Measurements from ENCODE around the gene CUBN. TPM values are rescaled to one million over a fixed set of nuclear protein-coding genes. Genes with fewer than 3 reads are reported as not detected.
A peak's percentile ranks its signal among the peaks of the same experiment; 100 is the strongest.
"Not testable (repeated sequence)": the region's sequence is repeated elsewhere in the genome, so short reads cannot be mapped to it uniquely, and the experiment has no call there.

Gene CUBN
- total RNA-seq, 1 donor from 2014 or later = 0.32 TPM

GRCh38 chr10:17119845-17120244 lies 9.8 kb downstream of the CUBN start:
- no peaks in the 10 kb centered on the region for H3K36me3 Mint-ChIP-seq (ENCODE audit: unreplicated experiment)
- no peak overlapping the region for H3K27ac Mint-ChIP-seq (ENCODE audit: unreplicated experiment)
- TF ChIP-seq CTCF (IDR thresholded peaks at IDR 0.05; ENCODE audit: partially characterized antibody, unreplicated experiment) = no peak
- no peak for DNase-seq
- no peaks in the 10 kb centered on the region for H3K4me1 Mint-ChIP-seq (ENCODE audit: low read depth, unreplicated experiment)
- H3K4me3 Mint-ChIP-seq (ENCODE audit: unreplicated experiment) = no peak overlapping the region
- no peaks in the 10 kb centered on the region for H3K27me3 Mint-ChIP-seq (ENCODE audit: unreplicated experiment)
- no peaks in the 10 kb centered on the region for H3K9me3 Mint-ChIP-seq (ENCODE audit: unreplicated experiment)

GRCh38 chr10:17116193-17116592 lies 13.4 kb downstream of the CUBN start:
- H3K27ac Mint-ChIP-seq (ENCODE audit: unreplicated experiment) = no peak overlapping the region
- no peaks in the 10 kb centered on the region for H3K36me3 Mint-ChIP-seq (ENCODE audit: unreplicated experiment)
- peaks cover 8% of the 10 kb centered on the region for H3K4me1 Mint-ChIP-seq (ENCODE audit: low read depth, unreplicated experiment)
- H3K9me3 Mint-ChIP-seq (ENCODE audit: unreplicated experiment) = no peaks in the 10 kb centered on the region
- no peak overlapping the region for H3K4me3 Mint-ChIP-seq (ENCODE audit: unreplicated experiment)
- H3K27me3 Mint-ChIP-seq (ENCODE audit: unreplicated experiment) = no peaks in the 10 kb centered on the region
- DNase-seq = no peak
- TF ChIP-seq CTCF (IDR thresholded peaks at IDR 0.05; ENCODE audit: partially characterized antibody, unreplicated experiment) = no peak

- no peaks in the 10 kb centered on the region for H3K36me3 Mint-ChIP-seq (ENCODE audit: unreplicated experiment)
- DNase-seq = no peak
- H3K4me3 Mint-ChIP-seq (ENCODE audit: unreplicated experiment) = no peak overlapping the region
- no peaks in the 10 kb centered on the region for H3K9me3 Mint-ChIP-seq (ENCODE audit: unreplicated experiment)
- H3K27ac Mint-ChIP-seq (ENCODE audit: unreplicated experiment) = no peak overlapping the region
- H3K4me1 Mint-ChIP-seq (ENCODE audit: low read depth, unreplicated experiment) = peaks cover 8% of the 10 kb centered on the region
- no peak for TF ChIP-seq CTCF (IDR thresholded peaks at IDR 0.05; ENCODE audit: partially characterized antibody, unreplicated experiment)
- H3K27me3 Mint-ChIP-seq (ENCODE audit: unreplicated experiment) = no peaks in the 10 kb centered on the region
Measured at GRCh38 chr10:17115683-17116082, 13.9 kb downstream of the CUBN start.

GRCh38 chr10:17114878-17115444 lies 14.7 kb downstream of the CUBN start:
- not testable (repeated sequence) for H3K27ac Mint-ChIP-seq (ENCODE audit: unreplicated experiment); H3K4me1 Mint-ChIP-seq (ENCODE audit: low read depth, unreplicated experiment); H3K9me3 Mint-ChIP-seq (ENCODE audit: unreplicated experiment); H3K36me3 Mint-ChIP-seq (ENCODE audit: unreplicated experiment); DNase-seq; H3K4me3 Mint-ChIP-seq (ENCODE audit: unreplicated experiment); H3K27me3 Mint-ChIP-seq (ENCODE audit: unreplicated experiment)

- Mint-ChIP-seq H3K36me3 (ENCODE audit: unreplicated experiment) (peaks cover 4% of the 10 kb centered on the region), H3K9me3 (ENCODE audit: unreplicated experiment) (peaks cover 6% of the 10 kb centered on the region), H3K27me3 (ENCODE audit: unreplicated experiment) (no peaks in the 10 kb centered on the region), H3K4me3 (ENCODE audit: unreplicated experiment) (peak overlapping the region; percentile 2), H3K27ac (ENCODE audit: unreplicated experiment) (peak overlapping the region; percentile 2), H3K4me1 (ENCODE audit: low read depth, unreplicated experiment) (peaks cover 14% of the 10 kb centered on the region)
- no peak for TF ChIP-seq CTCF (IDR thresholded peaks at IDR 0.05; ENCODE audit: partially characterized antibody, unreplicated experiment)
- no peak for DNase-seq
Measured at GRCh38 chr10:17113889-17114540, 15.6 kb downstream of the CUBN start.
